Cardiac muscle cell (in vitro differentiated cells and primary cell): Measurements from ENCODE around the gene CRYGS. TPM values are rescaled to one million over a fixed set of nuclear protein-coding genes. Genes with fewer than 3 reads are reported as not detected.
"Not testable (repeated sequence)": the region's sequence is repeated elsewhere in the genome, so short reads cannot be mapped to it uniquely, and the experiment has no call there.

ENCODE experiments used
- DNase-seq, 2 donors: peaks; one replicate each; pipeline versions ENCODE4 v3.0.0 to v3.0.0-alpha.2; 2010 to 2017; ENCODE audit warnings: low read depth in 1 of 2, low spot score in 1 of 2
- H3K27ac ChIP-seq: fragments of 200-600 bp; sonication (generic); 2 replicates; pipeline ENCODE4 v1.5.1; 2016
- H3K27me3 ChIP-seq: fragments of 200-600 bp; sonication (generic); 2 replicates; pipeline ENCODE4 v1.6.0; 2016; ENCODE audit warnings: control low read depth
- H3K36me3 ChIP-seq: fragments of 200-600 bp; sonication (generic); 2 replicates; pipeline ENCODE4 v1.5.1; 2016; ENCODE audit warnings: control low read depth
- H3K4me1 ChIP-seq: fragments of 200-600 bp; sonication (generic); 2 replicates; pipeline ENCODE4 v1.8.1; 2017; ENCODE audit warnings: low read depth, mild to moderate bottlenecking, mixed run types
- H3K4me3 ChIP-seq: fragments of 200-600 bp; sonication (generic); 2 replicates; pipeline ENCODE4 v1.5.1; 2016; ENCODE audit warnings: mild to moderate bottlenecking
- H3K9me3 ChIP-seq: fragments of 200-600 bp; sonication (generic); 2 replicates; pipeline ENCODE4 v1.5.1; 2017; ENCODE audit warnings: low read depth, mild to moderate bottlenecking, control low read depth
- CTCF ChIP-seq: IDR thresholded peaks from 2 replicates; pipeline ENCODE4 v1.5.1; 2012; ENCODE audit warnings: low read depth, mild to moderate bottlenecking, low read length
- polyA plus RNA-seq: library from polyadenylated mRNA; unstranded; fragments of >200 nt; fragmentation: Nextera tagmentation; extraction: Ambion mirVana; gene quantifications from 2 replicates; pipeline ENCODE4 v1.2.1, GENCODE V29; 2016
- total RNA-seq: library from RNA; depleted of rRNA; stranded (reverse); fragments of >200 nt; gene quantifications from 2 replicates; pipeline ENCODE4 v1.2.3, GENCODE V29; 2016

The CRYGS gene
- total and polyA plus RNA-seq, 2 experiments from 2014 or later = 0.12 to 0.69 TPM

- Histone ChIP-seq H3K4me1 (peaks cover 6% of the 10 kb centered on the region), H3K4me3 (no peak overlapping the region), H3K27me3 (no peaks in the 10 kb centered on the region), H3K9me3 (no peaks in the 10 kb centered on the region), H3K36me3 (no peaks in the 10 kb centered on the region), H3K27ac (no peak overlapping the region)
- no peak for TF ChIP-seq CTCF
- peak in 1 of 2 donors; percentile 23 for DNase-seq
These were observed 7.0 kb downstream of the CRYGS start for GRCh38 chr3:186536883-186537844.

GRCh38 chr3:186534113-186534669 lies 10.0 kb downstream of the CRYGS start:
- H3K27ac ChIP-seq = no peak overlapping the region
- H3K4me1 ChIP-seq = no peaks in the 10 kb centered on the region
- DNase-seq = no peak
- H3K27me3 ChIP-seq = no peaks in the 10 kb centered on the region
- H3K4me3 ChIP-seq = no peak overlapping the region
- H3K9me3 ChIP-seq = no peaks in the 10 kb centered on the region
- TF ChIP-seq CTCF = no peak
- H3K36me3 ChIP-seq = no peaks in the 10 kb centered on the region

GRCh38 chr3:186532598-186533072 lies 11.5 kb downstream of the CRYGS start:
- Histone ChIP-seq H3K4me3 (no peak overlapping the region), H3K36me3 (no peaks in the 10 kb centered on the region), H3K27me3 (no peaks in the 10 kb centered on the region), H3K9me3 (no peaks in the 10 kb centered on the region), H3K4me1 (no peaks in the 10 kb centered on the region), H3K27ac (no peak overlapping the region)
- TF ChIP-seq CTCF = no peak
- no peak for DNase-seq

- not testable (repeated sequence) for H3K36me3 ChIP-seq, DNase-seq, H3K27me3 ChIP-seq, H3K27ac ChIP-seq, H3K9me3 ChIP-seq, H3K4me1 ChIP-seq, H3K4me3 ChIP-seq
These were observed 12.5 kb downstream of the CRYGS start for GRCh38 chr3:186531694-186532093.

- Histone ChIP-seq H3K27me3 (no peaks in the 10 kb centered on the region), H3K36me3 (no peaks in the 10 kb centered on the region), H3K4me1 (no peaks in the 10 kb centered on the region), H3K27ac (no peak overlapping the region), H3K4me3 (no peak overlapping the region), H3K9me3 (no peaks in the 10 kb centered on the region)
- no peak for DNase-seq
- TF ChIP-seq CTCF = no peak
These were observed 13.8 kb downstream of the CRYGS start for GRCh38 chr3:186530415-186530814.
